ENCODE data around the gene STX18.

Gene STX18

GRCh38 chr4:4395849-4396627 lies 145.8 kb downstream of the STX18 start:
- peak; percentile 14 for DNase-seq

- DNase-seq: no peak
These were observed 146.5 kb downstream of the STX18 start for GRCh38 chr4:4395371-4395770.

GRCh38 chr4:4394644-4395043 lies 147.2 kb downstream of the STX18 start:
- DNase-seq: no peak

GRCh38 chr4:4392501-4393183 lies 149.2 kb downstream of the STX18 start:
- no peak for DNase-seq

GRCh38 chr4:4391866-4392265 lies 150.0 kb downstream of the STX18 start:
- no peak for DNase-seq

- no peak for DNase-seq
These were observed 151.2 kb downstream of the STX18 start for GRCh38 chr4:4390515-4391240.

GRCh38 chr4:4390046-4390445 lies 151.8 kb downstream of the STX18 start:
- DNase-seq: no peak

- no peak for DNase-seq
These were observed 152.8 kb downstream of the STX18 start for GRCh38 chr4:4388836-4389575.

- no peak for DNase-seq
These were observed 153.5 kb downstream of the STX18 start for GRCh38 chr4:4388311-4388790.

- DNase-seq: no peak
These were observed 154.1 kb downstream of the STX18 start for GRCh38 chr4:4387531-4388310.

- DNase-seq: no peak
These were observed 155.0 kb downstream of the STX18 start, which contains the start of gene NSG1 for GRCh38 chr4:4386736-4387392. Gene NSG1, plus strand, starts transcription at chr4:4387102. Its CDS starts 528 bp downstream, at chr4:4387630.

GRCh38 chr4:4386296-4386735 lies 155.5 kb downstream of the STX18 start:
- no peak for DNase-seq

- DNase-seq: no peak
These were observed 156.0 kb downstream of the STX18 start for GRCh38 chr4:4385729-4386295.

GRCh38 chr4:4384837-4385236 lies 157.0 kb downstream of the STX18 start:
- DNase-seq: no peak

- no peak for DNase-seq
These were observed 158.8 kb downstream of the STX18 start for GRCh38 chr4:4383085-4383484.

GRCh38 chr4:4379540-4380087 lies 162.2 kb downstream of the STX18 start:
- DNase-seq: no peak

GRCh38 chr4:4377732-4378460 lies 164.0 kb downstream of the STX18 start:
- no peak for DNase-seq

GRCh38 chr4:4377191-4377590 lies 164.7 kb downstream of the STX18 start:
- no peak for DNase-seq

GRCh38 chr4:4376074-4376473 lies 165.8 kb downstream of the STX18 start:
- DNase-seq: no peak

Measured in NCI-H2029 treated with DMSO at 0.1 percent for 48 hours (cell line).